GM19351 (cell line): Measurements from ENCODE around the gene NT5DC2.

Source experiments
- ATAC-seq: cut with Tn5 transposase; IDR thresholded peaks from one replicate; pipeline ENCODE4 v1.9.1; 2021; ENCODE audit warnings: mild to moderate bottlenecking, moderate library complexity; ENCODE audit not compliant: unreplicated experiment

NT5DC2 gene

DNA sequence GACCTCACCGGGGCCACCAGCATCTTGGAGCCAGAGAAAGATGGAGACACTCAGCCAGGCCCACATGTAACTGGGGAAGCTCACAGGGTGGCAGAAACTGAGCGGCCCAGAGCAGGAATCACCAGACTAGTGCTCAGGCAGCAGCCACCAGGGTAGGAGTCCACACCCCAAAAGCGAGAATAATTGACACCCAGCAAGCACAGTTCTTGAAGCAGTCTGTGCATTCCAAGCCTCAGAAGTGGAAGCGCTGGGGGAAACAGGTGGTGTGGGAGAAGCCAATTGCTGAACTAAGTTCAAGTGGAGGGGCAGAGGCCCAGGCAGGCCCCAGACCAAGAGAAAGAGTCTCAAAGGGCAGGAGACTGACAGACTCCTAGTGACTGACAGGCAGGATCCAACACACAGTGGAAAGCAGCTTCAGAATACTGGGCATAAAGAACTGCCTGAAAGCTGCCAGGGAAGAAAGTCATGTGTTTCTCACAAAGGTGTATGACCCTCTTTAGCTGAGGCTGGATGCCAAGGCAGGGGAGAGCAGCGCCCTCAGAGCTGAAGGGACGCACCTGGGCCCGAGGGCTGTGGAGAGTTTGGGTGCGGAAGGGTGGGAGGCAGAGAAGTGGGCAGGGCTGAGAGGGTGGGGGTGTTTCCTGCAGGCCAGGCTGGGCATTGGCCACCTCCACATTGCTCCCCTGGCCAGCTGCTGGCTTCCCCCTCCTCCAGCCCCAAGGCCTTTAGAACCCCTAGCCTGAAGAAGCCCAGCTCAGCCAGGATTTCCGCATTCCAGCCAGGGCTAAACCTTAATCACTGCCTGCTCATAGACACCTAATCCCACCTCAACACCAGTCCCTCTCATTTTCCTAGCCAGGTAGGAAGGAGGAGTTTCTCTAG is 7.7 kb downstream of the NT5DC2 start:
- ATAC-seq, result no peak

DNA sequence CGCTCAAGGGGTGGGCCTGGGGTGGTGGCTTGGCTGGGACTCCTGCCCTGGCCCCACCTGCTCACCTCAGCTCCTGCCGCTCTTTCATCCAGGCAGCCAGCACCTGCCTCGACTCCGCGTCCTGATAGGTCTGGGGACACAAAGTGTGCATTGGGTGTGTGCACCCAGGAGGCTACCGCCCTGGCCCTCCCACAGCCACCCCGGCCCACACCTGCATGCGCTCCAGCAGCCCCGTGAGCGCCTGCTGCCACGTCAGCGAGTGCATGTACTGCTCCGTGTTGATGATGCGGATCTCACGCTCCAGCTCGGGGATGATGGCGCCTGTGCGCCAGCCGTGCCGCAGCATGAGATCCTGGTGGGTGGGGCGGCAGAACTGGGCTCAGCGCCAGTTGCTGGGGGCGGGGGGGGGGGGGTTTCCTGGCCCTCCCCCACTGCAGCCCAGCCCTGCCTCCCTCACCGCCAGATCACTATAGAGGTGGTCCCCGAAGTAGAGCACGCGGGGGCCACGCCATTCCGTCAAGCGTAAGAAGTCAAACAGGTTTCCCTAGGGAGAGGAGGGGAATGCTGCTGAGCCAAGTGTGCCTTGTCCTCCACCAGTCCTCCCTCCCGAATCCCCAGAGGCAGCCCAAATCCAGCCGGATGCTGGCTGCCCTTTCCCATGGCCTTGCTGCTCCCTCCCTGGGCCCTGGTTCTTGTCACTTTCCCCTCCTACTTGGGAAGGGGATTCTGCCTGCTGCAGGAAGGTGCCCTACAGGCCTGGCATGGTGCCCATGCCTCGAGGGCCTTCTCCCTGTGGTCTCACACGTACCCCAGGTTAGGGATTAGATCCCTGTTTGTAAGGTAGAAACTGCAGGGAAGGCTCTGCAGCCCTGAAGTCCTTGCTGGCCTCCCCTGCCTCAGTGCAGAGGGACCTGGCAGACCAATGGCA is 8.6 kb downstream of the NT5DC2 start:
- ATAC-seq, result no peak

GRCh38 chr3:52524258-52524751 is 9.4 kb downstream of the NT5DC2 start:
- ATAC-seq, result no peak

- ATAC-seq, result no peak
Measured at GRCh38 chr3:52523386-52524257, 10.0 kb downstream of the NT5DC2 start.

DNA sequence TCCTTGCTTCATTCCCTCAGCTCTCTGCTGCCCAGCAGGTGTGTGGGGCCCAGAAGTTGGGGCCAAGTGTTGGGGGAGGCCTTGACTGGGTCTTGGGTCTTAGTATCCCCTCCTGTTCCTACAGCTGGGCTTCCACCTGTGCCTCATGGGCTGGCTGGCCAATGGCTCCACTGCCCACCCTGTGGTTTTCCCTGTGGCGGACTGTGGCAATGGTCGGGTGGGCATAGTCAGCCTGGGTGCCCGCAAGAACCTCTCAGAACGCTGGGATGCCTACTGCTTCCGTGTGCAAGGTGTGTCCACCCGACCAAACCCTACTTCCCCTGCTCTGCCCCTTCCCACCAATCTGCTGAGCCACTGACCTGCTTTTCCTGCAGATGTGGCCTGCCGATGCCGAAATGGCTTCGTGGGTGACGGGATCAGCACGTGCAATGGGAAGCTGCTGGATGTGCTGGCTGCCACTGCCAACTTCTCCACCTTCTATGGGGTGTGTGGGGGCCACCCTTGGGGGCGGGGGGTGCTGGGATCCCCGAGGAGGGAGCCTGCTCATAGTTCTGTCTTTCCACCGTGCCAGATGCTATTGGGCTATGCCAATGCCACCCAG is 10.9 kb downstream of the NT5DC2 start:
- ATAC-seq, result no peak

DNA sequence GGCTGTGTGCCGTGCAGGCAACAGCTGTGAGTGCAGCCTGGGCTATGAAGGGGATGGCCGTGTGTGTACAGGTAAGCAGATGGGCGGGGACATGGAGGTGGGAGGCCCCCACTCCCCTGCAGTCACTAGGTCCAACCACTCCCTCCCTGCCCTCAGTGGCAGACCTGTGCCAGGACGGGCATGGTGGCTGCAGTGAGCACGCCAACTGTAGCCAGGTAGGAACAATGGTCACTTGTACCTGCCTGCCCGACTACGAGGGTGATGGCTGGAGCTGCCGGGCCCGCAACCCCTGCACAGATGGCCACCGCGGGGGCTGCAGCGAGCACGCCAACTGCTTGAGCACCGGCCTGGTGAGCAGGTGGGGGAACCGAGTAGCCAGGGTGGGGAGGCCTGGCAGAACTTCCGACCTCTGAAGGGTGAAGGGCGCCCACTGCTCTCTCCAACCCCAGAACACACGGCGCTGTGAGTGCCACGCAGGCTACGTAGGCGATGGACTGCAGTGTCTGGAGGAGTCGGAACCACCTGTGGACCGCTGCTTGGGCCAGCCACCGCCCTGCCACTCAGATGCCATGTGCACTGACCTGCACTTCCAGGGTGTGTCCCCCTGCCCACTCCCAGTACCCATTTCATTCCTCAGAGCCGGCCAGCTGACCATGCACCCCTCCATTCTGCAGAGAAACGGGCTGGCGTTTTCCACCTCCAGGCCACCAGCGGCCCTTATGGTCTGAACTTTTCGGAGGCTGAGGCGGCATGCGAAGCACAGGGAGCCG is 11.6 kb downstream of the NT5DC2 start:
- no peak for ATAC-seq

DNA sequence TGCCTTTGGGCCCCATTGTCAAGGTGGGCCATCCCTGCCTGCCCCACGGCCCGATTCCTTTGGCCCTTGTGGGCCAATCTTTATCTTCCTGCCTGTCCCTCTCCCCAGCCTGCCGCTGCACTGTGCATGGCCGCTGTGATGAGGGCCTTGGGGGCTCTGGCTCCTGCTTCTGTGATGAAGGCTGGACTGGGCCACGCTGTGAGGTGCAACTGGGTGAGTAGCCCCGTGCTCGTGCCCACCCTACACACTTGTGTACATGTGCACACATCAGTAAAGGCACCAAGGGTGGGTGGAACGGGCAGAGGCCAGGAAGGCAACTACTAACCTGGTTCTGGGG is 12.2 kb downstream of the NT5DC2 start:
- ATAC-seq, result no peak

DNA sequence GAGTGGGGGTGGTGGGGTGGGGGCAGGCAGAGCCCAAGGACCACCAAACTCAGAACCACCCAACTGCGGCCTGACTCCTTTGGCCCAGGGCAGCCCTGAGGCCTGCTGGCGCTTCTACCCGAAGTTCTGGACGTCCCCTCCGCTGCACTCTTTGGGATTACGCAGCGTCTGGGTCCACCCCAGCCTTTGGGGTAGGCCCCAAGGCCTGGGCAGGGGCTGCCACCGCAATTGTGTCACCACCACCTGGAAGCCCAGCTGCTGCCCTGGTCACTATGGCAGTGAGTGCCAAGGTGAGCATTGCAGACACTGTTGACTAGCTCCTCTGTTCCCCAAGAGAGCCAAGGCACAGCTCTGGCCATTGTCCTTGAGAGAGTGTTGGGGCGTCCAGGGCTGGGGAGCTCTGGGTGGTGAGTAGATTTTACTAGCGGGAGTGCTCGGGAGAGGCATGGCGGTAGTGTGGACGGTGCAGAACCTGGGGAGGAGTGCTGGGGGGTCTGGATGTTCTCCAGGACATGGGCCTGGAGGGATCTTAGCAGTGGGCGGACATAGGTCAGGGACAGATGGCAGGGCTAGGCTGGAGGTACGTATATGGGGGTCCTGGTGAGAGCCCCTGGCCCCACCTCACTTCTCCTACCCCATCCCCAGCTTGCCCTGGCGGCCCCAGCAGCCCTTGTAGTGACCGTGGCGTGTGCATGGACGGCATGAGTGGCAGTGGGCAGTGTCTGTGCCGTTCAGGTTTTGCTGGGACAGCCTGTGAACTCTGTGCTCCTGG is 12.8 kb downstream of the NT5DC2 start:
- no peak for ATAC-seq

GRCh38 chr3:52520141-52520667 is 13.5 kb downstream of the NT5DC2 start:
- ATAC-seq, result no peak

GRCh38 chr3:52519445-52520140 is 14.1 kb downstream of the NT5DC2 start:
- no peak for ATAC-seq

DNA sequence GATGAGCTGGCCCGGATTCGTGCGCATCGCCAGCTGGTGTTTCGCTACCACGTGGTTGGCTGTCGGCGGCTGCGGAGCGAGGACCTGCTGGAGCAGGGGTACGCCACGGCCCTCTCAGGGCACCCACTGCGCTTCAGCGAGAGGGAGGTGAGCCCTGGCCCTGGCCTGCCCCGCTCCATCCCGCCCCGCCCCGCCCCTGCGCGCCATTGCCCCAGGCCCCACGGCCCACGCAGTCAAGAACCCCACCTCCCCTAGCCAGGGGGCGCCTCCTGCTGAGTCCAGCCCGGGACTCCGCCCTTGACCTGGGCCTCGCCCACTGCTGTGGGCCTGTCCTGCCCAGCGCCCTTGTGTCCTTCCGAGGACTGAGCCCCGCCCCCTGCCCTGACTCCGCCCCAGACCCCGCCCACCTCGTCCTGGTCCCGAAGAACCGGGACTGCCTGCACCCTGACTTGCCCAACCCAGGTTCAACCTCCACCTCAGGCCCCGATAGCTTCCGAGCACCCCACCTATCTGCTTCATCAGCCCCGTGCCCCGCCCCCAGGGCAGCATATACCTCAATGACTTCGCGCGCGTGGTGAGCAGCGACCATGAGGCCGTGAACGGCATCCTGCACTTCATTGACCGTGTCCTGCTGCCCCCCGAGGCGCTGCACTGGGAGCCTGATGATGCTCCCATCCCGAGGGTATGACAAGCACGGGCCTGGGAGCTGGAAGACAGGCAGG is 14.8 kb downstream of the NT5DC2 start:
- no peak for ATAC-seq

DNA sequence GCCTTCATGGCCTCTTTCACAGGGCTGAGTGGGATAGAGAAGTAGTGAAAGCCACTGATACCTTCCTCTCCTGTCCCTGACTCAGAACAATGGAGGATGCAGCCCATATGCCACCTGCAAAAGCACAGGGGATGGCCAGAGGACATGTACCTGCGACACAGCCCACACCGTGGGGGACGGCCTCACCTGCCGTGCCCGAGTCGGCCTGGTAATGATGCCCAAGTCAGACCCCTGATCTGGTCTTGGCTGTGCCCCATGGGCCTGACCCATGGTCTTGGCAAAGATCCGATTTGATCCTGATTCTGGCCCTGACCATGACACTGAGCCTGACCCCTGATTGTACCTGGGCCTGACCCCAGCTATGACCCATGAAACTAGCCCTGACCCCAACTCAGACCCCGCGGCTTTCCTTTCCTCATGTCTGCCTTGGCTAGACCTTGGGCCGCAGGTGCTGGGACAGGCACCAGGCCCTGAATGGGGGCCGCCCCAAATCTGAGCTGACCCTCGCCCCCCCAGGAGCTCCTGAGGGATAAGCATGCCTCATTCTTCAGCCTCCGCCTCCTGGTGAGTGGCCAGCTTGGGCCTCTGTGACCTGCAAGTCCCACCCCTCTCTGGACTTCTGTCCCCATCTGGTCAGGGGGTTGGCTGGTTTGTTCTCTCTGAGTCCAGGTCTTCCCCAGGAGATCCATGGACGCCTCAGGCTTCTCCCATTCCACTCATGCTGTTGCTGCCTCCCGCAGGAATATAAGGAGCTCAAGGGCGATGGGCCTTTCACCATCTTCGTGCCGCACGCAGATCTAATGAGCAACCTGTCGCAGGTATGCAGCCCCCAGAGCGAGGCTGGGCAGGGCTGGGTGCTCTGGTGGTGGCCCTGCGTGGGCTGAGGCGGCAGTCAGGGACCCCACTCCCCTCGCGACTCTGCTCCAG is 15.6 kb downstream of the NT5DC2 start:
- ATAC-seq, result no peak

- no peak for ATAC-seq
Measured at GRCh38 chr3:52516509-52517195, 17.0 kb downstream of the NT5DC2 start.

DNA sequence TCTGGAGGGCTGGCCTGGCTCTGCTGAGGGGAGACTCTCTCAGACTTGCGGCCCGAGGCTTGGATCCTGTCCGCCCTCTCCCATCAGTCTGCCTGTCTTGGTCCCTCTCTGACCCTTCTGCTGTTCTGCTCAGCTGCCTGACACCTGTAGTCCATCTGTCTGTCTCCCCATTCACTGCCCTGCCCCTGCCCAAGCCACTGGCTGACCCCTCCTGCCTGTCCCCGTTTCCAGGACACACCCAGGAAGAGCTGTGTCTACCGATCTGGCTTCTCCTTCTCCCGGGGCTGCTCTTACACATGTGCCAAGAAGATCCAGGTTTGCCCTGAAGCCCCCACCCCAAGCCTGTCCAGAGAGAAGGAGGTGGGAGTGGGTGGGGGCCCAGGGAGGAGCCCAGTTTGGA is 18.5 kb downstream of the NT5DC2 start:
- no peak for ATAC-seq

DNA sequence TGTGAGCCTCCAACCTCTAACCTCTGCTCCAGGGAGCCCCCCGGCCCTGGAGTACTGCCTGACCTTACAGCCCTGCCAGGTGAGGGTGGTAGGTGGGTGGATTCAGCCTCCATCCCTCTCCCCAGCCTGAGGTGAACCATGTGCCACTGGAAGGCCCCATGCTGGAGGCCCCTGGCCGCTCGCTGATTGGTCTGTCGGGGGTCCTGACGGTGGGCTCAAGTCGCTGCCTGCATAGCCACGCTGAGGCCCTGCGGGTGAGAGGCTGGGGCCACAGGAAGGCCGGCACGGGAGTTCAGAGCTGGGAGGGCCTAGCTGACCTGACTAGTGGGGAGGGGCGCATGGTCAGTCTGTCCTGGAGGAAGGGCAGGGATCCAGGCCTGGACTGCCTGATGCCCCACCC is 19.1 kb downstream of the NT5DC2 start:
- ATAC-seq, result no peak

GRCh38 chr3:52513281-52513680 is 20.4 kb downstream of the NT5DC2 start:
- no peak for ATAC-seq
